Measurements from ENCODE around the gene COL6A3.

Gene COL6A3

GRCh38 chr2:237351796-237352195 is 62.2 kb downstream of the COL6A3 start:
- no peaks in the 10 kb centered on the region for H3K4me1 ChIP-seq (ENCODE audit: control extremely low read depth in 1 of 4, control insufficient read depth in 4 of 4, insufficient read depth in 4 of 4, low read length in 3 of 4)
- DNase-seq, result no peak
- 94% methylated on average over 3 of the region's 4 CpGs for WGBS (ENCODE audit: insufficient coverage)
- ChIA-PET POLR2A (no interaction called here), CTCF (no interaction called here)
- H3K9me3 ChIP-seq (ENCODE audit: control extremely low read depth in 1 of 5, control insufficient read depth in 4 of 5, insufficient read depth in 2 of 5, low read depth in 1 of 5, low read length in 4 of 5), result no peaks in the 10 kb centered on the region
- H3K36me3 ChIP-seq (ENCODE audit: control insufficient read depth in 4 of 4, insufficient read depth in 4 of 4, low read length in 3 of 4), result no peaks in the 10 kb centered on the region
- no peak overlapping the region for H3K27ac ChIP-seq (ENCODE audit: insufficient read depth in 1 of 2, low read depth in 1 of 2, low read length in 2 of 2, poor library complexity in 1 of 2, severe bottlenecking in 2 of 2)
- H3K4me3 ChIP-seq (ENCODE audit: control insufficient read depth in 1 of 7, extremely low read depth in 1 of 7, insufficient read depth in 4 of 7, low read depth in 2 of 7, low read length in 6 of 7), result no peak overlapping the region
- peaks cover 0 to 47% (median 18%) of the 10 kb centered on the region in 5 experiments for H3K27me3 ChIP-seq (replicated peaks in 2 of 5; ENCODE audit: control insufficient read depth in 4 of 5, insufficient read depth in 5 of 5, low read length in 4 of 5)

- CTCF ChIA-PET, result no interaction called here
- no peak overlapping the region for H3K27ac ChIP-seq (ENCODE audit: insufficient read depth in 1 of 2, low read depth in 1 of 2, low read length in 2 of 2, poor library complexity in 1 of 2, severe bottlenecking in 2 of 2)
- no peak for DNase-seq
- peaks cover 0 to 44% (median 18%) of the 10 kb centered on the region in 5 experiments for H3K27me3 ChIP-seq (replicated peaks in 2 of 5; ENCODE audit: control insufficient read depth in 4 of 5, insufficient read depth in 5 of 5, low read length in 4 of 5)
- no peaks in the 10 kb centered on the region for H3K9me3 ChIP-seq (ENCODE audit: control extremely low read depth in 1 of 5, control insufficient read depth in 4 of 5, insufficient read depth in 2 of 5, low read depth in 1 of 5, low read length in 4 of 5)
- H3K4me1 ChIP-seq (ENCODE audit: control extremely low read depth in 1 of 4, control insufficient read depth in 4 of 4, insufficient read depth in 4 of 4, low read length in 3 of 4), result no peaks in the 10 kb centered on the region
- H3K4me3 ChIP-seq (ENCODE audit: control insufficient read depth in 1 of 7, extremely low read depth in 1 of 7, insufficient read depth in 4 of 7, low read depth in 2 of 7, low read length in 6 of 7), result no peak overlapping the region
- no peaks in the 10 kb centered on the region for H3K36me3 ChIP-seq (ENCODE audit: control insufficient read depth in 4 of 4, insufficient read depth in 4 of 4, low read length in 3 of 4)
- POLR2A ChIA-PET, result no interaction called here
- 86% methylated on average over 8 of the region's 8 CpGs for WGBS (ENCODE audit: insufficient coverage)
These were observed 62.9 kb downstream of the COL6A3 start for GRCh38 chr2:237351046-237351445.

GRCh38 chr2:237350597-237350996 is 63.4 kb downstream of the COL6A3 start:
- ChIA-PET POLR2A (no interaction called here), CTCF (no interaction called here)
- Histone ChIP-seq H3K27me3 (replicated peaks in 2 of 5; ENCODE audit: control insufficient read depth in 4 of 5, insufficient read depth in 5 of 5, low read length in 4 of 5) (peaks cover 0 to 41% (median 14%) of the 10 kb centered on the region in 5 experiments), H3K9me3 (ENCODE audit: control extremely low read depth in 1 of 5, control insufficient read depth in 4 of 5, insufficient read depth in 2 of 5, low read depth in 1 of 5, low read length in 4 of 5) (no peaks in the 10 kb centered on the region), H3K36me3 (ENCODE audit: control insufficient read depth in 4 of 4, insufficient read depth in 4 of 4, low read length in 3 of 4) (no peaks in the 10 kb centered on the region), H3K4me3 (ENCODE audit: control insufficient read depth in 1 of 7, extremely low read depth in 1 of 7, insufficient read depth in 4 of 7, low read depth in 2 of 7, low read length in 6 of 7) (no peak overlapping the region), H3K27ac (ENCODE audit: insufficient read depth in 1 of 2, low read depth in 1 of 2, low read length in 2 of 2, poor library complexity in 1 of 2, severe bottlenecking in 2 of 2) (no peak overlapping the region), H3K4me1 (ENCODE audit: control extremely low read depth in 1 of 4, control insufficient read depth in 4 of 4, insufficient read depth in 4 of 4, low read length in 3 of 4) (no peaks in the 10 kb centered on the region)
- 94% methylated on average over 6 of the region's 6 CpGs for WGBS (ENCODE audit: insufficient coverage)
- no peak for DNase-seq

GRCh38 chr2:237350070-237350469 is 63.9 kb downstream of the COL6A3 start:
- 94% methylated on average over 11 of the region's 11 CpGs for WGBS (ENCODE audit: insufficient coverage)
- H3K27me3 ChIP-seq (replicated peaks in 2 of 5; ENCODE audit: control insufficient read depth in 4 of 5, insufficient read depth in 5 of 5, low read length in 4 of 5), result peaks cover 0 to 45% (median 15%) of the 10 kb centered on the region in 5 experiments
- no peak overlapping the region for H3K4me3 ChIP-seq (ENCODE audit: control insufficient read depth in 1 of 7, extremely low read depth in 1 of 7, insufficient read depth in 4 of 7, low read depth in 2 of 7, low read length in 6 of 7)
- no peaks in the 10 kb centered on the region for H3K9me3 ChIP-seq (ENCODE audit: control extremely low read depth in 1 of 5, control insufficient read depth in 4 of 5, insufficient read depth in 2 of 5, low read depth in 1 of 5, low read length in 4 of 5)
- POLR2A ChIA-PET, result no interaction called here
- H3K27ac ChIP-seq (ENCODE audit: insufficient read depth in 1 of 2, low read depth in 1 of 2, low read length in 2 of 2, poor library complexity in 1 of 2, severe bottlenecking in 2 of 2), result no peak overlapping the region
- DNase-seq, result no peak
- CTCF ChIA-PET, result no interaction called here
- no peaks in the 10 kb centered on the region for H3K36me3 ChIP-seq (ENCODE audit: control insufficient read depth in 4 of 4, insufficient read depth in 4 of 4, low read length in 3 of 4)
- H3K4me1 ChIP-seq (ENCODE audit: control extremely low read depth in 1 of 4, control insufficient read depth in 4 of 4, insufficient read depth in 4 of 4, low read length in 3 of 4), result no peaks in the 10 kb centered on the region

GRCh38 chr2:237348281-237348865 is 65.6 kb downstream of the COL6A3 start:
- Histone ChIP-seq H3K27me3 (replicated peaks in 2 of 5; ENCODE audit: control insufficient read depth in 4 of 5, insufficient read depth in 5 of 5, low read length in 4 of 5) (peaks cover 0 to 38% (median 13%) of the 10 kb centered on the region in 5 experiments), H3K9me3 (ENCODE audit: control extremely low read depth in 1 of 5, control insufficient read depth in 4 of 5, insufficient read depth in 2 of 5, low read depth in 1 of 5, low read length in 4 of 5) (no peaks in the 10 kb centered on the region), H3K27ac (ENCODE audit: insufficient read depth in 1 of 2, low read depth in 1 of 2, low read length in 2 of 2, poor library complexity in 1 of 2, severe bottlenecking in 2 of 2) (no peak overlapping the region), H3K36me3 (ENCODE audit: control insufficient read depth in 4 of 4, insufficient read depth in 4 of 4, low read length in 3 of 4) (no peaks in the 10 kb centered on the region), H3K4me1 (ENCODE audit: control extremely low read depth in 1 of 4, control insufficient read depth in 4 of 4, insufficient read depth in 4 of 4, low read length in 3 of 4) (no peaks in the 10 kb centered on the region), H3K4me3 (ENCODE audit: control insufficient read depth in 1 of 7, extremely low read depth in 1 of 7, insufficient read depth in 4 of 7, low read depth in 2 of 7, low read length in 6 of 7) (no peak overlapping the region)
- 93% methylated on average over 8 of the region's 11 CpGs for WGBS (ENCODE audit: insufficient coverage)
- no peak for DNase-seq
- POLR2A ChIA-PET, result no interaction called here
- CTCF ChIA-PET, result no interaction called here

GRCh38 chr2:237345891-237346640 is 67.9 kb downstream of the COL6A3 start:
- Histone ChIP-seq H3K36me3 (ENCODE audit: control insufficient read depth in 4 of 4, insufficient read depth in 4 of 4, low read length in 3 of 4) (no peaks in the 10 kb centered on the region), H3K27ac (ENCODE audit: insufficient read depth in 1 of 2, low read depth in 1 of 2, low read length in 2 of 2, poor library complexity in 1 of 2, severe bottlenecking in 2 of 2) (no peak overlapping the region), H3K4me1 (ENCODE audit: control extremely low read depth in 1 of 4, control insufficient read depth in 4 of 4, insufficient read depth in 4 of 4, low read length in 3 of 4) (no peaks in the 10 kb centered on the region), H3K4me3 (ENCODE audit: control insufficient read depth in 1 of 7, extremely low read depth in 1 of 7, insufficient read depth in 4 of 7, low read depth in 2 of 7, low read length in 6 of 7) (no peak overlapping the region), H3K27me3 (replicated peaks in 2 of 5; ENCODE audit: control insufficient read depth in 4 of 5, insufficient read depth in 5 of 5, low read length in 4 of 5) (peaks cover 0 to 18% (median 10%) of the 10 kb centered on the region in 5 experiments), H3K9me3 (ENCODE audit: control extremely low read depth in 1 of 5, control insufficient read depth in 4 of 5, insufficient read depth in 2 of 5, low read depth in 1 of 5, low read length in 4 of 5) (no peaks in the 10 kb centered on the region)
- CTCF ChIA-PET, result interaction anchor here (0.6 kb wide), 1 partner anchor 1410 kb away, joined by 3 read pairs; no protein-coding TSS in a partner anchor
- DNase-seq, result no peak
- 92% methylated on average over 3 of the region's 4 CpGs for WGBS (ENCODE audit: insufficient coverage)
- POLR2A ChIA-PET, result no interaction called here

- WGBS (ENCODE audit: insufficient coverage), result 83% methylated on average over 4 of the region's 7 CpGs
- no peaks in the 10 kb centered on the region for H3K36me3 ChIP-seq (ENCODE audit: control insufficient read depth in 4 of 4, insufficient read depth in 4 of 4, low read length in 3 of 4)
These were observed 68.6 kb downstream of the COL6A3 start for GRCh38 chr2:237345411-237345810.

More at GRCh38 chr2:237345411-237345810, 68.6 kb downstream of the COL6A3 start:
- Histone ChIP-seq H3K9me3 (ENCODE audit: control extremely low read depth in 1 of 5, control insufficient read depth in 4 of 5, insufficient read depth in 2 of 5, low read depth in 1 of 5, low read length in 4 of 5) (no peaks in the 10 kb centered on the region), H3K4me3 (ENCODE audit: control insufficient read depth in 1 of 7, extremely low read depth in 1 of 7, insufficient read depth in 4 of 7, low read depth in 2 of 7, low read length in 6 of 7) (no peak overlapping the region), H3K27ac (ENCODE audit: insufficient read depth in 1 of 2, low read depth in 1 of 2, low read length in 2 of 2, poor library complexity in 1 of 2, severe bottlenecking in 2 of 2) (no peak overlapping the region), H3K4me1 (ENCODE audit: control extremely low read depth in 1 of 4, control insufficient read depth in 4 of 4, insufficient read depth in 4 of 4, low read length in 3 of 4) (no peaks in the 10 kb centered on the region), H3K27me3 (replicated peaks in 2 of 5; ENCODE audit: control insufficient read depth in 4 of 5, insufficient read depth in 5 of 5, low read length in 4 of 5) (peaks cover 0 to 12% (median 5%) of the 10 kb centered on the region in 5 experiments)
- ChIA-PET POLR2A (no interaction called here), CTCF (interaction anchor here (0.6 kb wide), 1 partner anchor 1409 kb away, joined by 3 read pairs; no protein-coding TSS in a partner anchor)
- no peak for DNase-seq
